ENCODE data around the gene PSMD13.

DNA sequence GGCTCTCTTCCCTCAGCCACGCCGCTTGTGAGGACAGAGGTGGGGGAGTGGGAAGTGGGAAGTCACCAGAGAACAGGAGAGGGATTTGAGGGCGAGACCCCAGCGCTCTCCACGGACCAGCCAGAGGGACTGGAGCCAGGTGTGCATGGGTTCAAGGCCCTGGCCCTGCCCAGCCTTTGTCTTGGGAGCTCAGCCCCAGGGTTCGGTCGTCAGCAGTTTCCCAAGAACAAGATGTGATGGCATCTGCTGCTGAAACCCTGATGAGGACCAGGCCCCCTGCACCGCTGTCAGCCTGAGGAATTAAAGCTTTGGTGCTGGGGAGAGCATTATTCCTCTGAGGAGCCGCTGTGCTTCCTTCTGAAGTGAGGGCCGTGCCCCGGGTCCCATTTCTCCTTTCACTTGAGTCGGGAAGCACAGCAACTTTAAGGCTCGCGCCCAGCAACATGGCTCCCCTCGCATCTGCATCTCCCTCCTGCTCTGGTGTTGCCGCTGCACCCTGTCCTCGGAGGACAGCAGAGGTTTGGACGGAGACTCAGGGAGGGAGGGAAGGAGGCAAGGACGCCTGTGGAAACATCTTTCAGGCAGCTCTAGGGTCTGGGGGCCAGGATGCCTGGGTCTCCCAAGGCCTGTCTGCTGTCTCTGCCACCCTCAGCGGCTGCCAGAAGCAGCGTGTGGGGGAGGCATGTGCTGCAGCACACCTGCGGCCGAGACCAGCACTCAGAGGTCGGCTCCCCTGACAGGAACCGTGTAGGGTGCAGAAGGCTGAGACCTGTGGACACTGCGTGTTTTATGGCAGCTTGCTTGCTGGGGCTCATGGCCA, 58.8 kb downstream of the PSMD13 start:
- TF ChIP-seq, protein P1, sequence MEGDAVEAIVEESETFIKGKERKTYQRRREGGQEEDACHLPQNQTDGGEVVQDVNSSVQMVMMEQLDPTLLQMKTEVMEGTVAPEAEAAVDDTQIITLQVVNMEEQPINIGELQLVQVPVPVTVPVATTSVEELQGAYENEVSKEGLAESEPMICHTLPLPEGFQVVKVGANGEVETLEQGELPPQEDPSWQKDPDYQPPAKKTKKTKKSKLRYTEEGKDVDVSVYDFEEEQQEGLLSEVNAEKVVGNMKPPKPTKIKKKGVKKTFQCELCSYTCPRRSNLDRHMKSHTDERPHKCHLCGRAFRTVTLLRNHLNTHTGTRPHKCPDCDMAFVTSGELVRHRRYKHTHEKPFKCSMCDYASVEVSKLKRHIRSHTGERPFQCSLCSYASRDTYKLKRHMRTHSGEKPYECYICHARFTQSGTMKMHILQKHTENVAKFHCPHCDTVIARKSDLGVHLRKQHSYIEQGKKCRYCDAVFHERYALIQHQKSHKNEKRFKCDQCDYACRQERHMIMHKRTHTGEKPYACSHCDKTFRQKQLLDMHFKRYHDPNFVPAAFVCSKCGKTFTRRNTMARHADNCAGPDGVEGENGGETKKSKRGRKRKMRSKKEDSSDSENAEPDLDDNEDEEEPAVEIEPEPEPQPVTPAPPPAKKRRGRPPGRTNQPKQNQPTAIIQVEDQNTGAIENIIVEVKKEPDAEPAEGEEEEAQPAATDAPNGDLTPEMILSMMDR (IDR thresholded peaks at IDR 0.05; ENCODE audit: low read depth, low read length, poor library complexity, severe bottlenecking): no peak
- TF ChIP-seq EZH2phosphoT487 (IDR thresholded peaks at IDR 0.05; ENCODE audit: borderline replicate concordance, low read length): no peak
